Measurements from ENCODE around the gene MLLT6.

GRCh38 chr17:38667099-38667786, 37.8 kb upstream of the MLLT6 start:
- TF ChIP-seq CTCF (IDR thresholded peaks at IDR 0.05) = peak; percentile 73 to 93 (median 91)
- no peak for TF ChIP-seq POLR2A (IDR thresholded peaks at IDR 0.05)
- no peak for TF ChIP-seq EP300 (IDR thresholded peaks at IDR 0.05)

Data from ovary (tissue), 3 donors.